Kidney (tissue), 14 donors: ENCODE results near the gene DNAJC1. TPM values are rescaled to one million over a fixed set of nuclear protein-coding genes. Genes with fewer than 3 reads are reported as not detected.
"Not testable (repeated sequence)": the region's sequence is repeated elsewhere in the genome, so short reads cannot be mapped to it uniquely, and the experiment has no call there.

ENCODE experiments used
- DNase-seq, 5 donors: peaks; one replicate each; pipeline ENCODE4 v3.0.0-alpha.2; 2013 to 2020
- FAIRE-seq: peaks from 2 replicates; lab custom pipeline; 2012; peaks lifted over from hg19 to GRCh38; lab: Jason Lieb, UNC
- H3K27ac ChIP-seq, 2 donors: one replicate each; pipeline ENCODE4 v1.7.0; 2013; ENCODE audit warnings: low read depth in 2 of 2, low read length in 2 of 2, inconsistent platforms in 1 of 2
- H3K27me3 ChIP-seq: one replicate; pipeline ENCODE4 v1.7.1; 2013; ENCODE audit warnings: low read length, inconsistent platforms; ENCODE audit not compliant: control insufficient read depth, insufficient read depth
- H3K36me3 ChIP-seq, 3 donors: one replicate each; pipeline versions ENCODE4 v1.7.0 to v1.7.1; 2013; ENCODE audit warnings: low read length in 3 of 3, control low read depth in 1 of 3, inconsistent platforms in 1 of 3; ENCODE audit not compliant: insufficient read depth in 3 of 3, control insufficient read depth in 2 of 3
- H3K4me1 ChIP-seq, 3 donors: one replicate each; pipeline versions ENCODE4 v1.7.0 to v1.7.1; 2013; ENCODE audit warnings: low read length in 3 of 3, inconsistent platforms in 1 of 3, low read depth in 1 of 3; ENCODE audit not compliant: control insufficient read depth in 2 of 3, insufficient read depth in 2 of 3
- H3K4me3 ChIP-seq, 3 donors: one replicate each; pipeline versions ENCODE4 v1.7.0 to v1.8.1; 2013; ENCODE audit warnings: low read length in 3 of 3, control low read depth in 1 of 3, inconsistent platforms in 1 of 3
- H3K9ac ChIP-seq, 3 donors: one replicate each; pipeline versions ENCODE4 v1.7.0 to v1.7.1; 2013; ENCODE audit warnings: low read length in 3 of 3, control low read depth in 1 of 3, inconsistent platforms in 1 of 3
- H3K9me3 ChIP-seq, 3 donors: one replicate each; pipeline versions ENCODE4 v1.7.0 to v1.7.1; 2013; ENCODE audit warnings: low read length in 3 of 3, control low read depth in 1 of 3, inconsistent platforms in 1 of 3; ENCODE audit not compliant: control insufficient read depth in 2 of 3, insufficient read depth in 1 of 3
- CTCF ChIP-seq: IDR thresholded peaks from 3 replicates; pipeline ENCODE4 v1.5.1; 2012; ENCODE audit warnings: mild to moderate bottlenecking, moderate library complexity, borderline replicate concordance; ENCODE audit not compliant: insufficient read depth; ENCODE audit errors: extremely low read depth
- intact Hi-C: fragments of 100-400 bp; cut with DNase I; formaldehyde crosslinking; loops from one replicate; pipeline ENCODE4 v1.11.1; 2022
- polyA plus RNA-seq: library from polyadenylated mRNA; stranded (reverse); fragments of 350-450 nt; fragmentation: Illumina TruSeq; extraction: RNeasy Lipid Tissue Mini Kit (QIAGEN cat#74804); gene quantifications from one replicate; pipeline ENCODE4 v1.2.3, GENCODE V29; 2014; ENCODE audit warnings: low read depth, low replicate concordance; ENCODE audit not compliant: insufficient read depth
- total RNA-seq: library from RNA; stranded (reverse); fragmentation: NEBNext Ultra II Directional; extraction: Animal tissue kit (Norgen Biotek cat#: 25700); gene quantifications from one replicate; pipeline ENCODE4 v1.2.1, GENCODE V29; 2021
- donor health status: control.
- donor health status: control.
- donor health status: control.
- donor health status: control.
- donor health status: control.
- donor health status: DM: yes; HTN: yes; CAD: no.
- donor health status: Normal renal cell carcinoma (clear cell type).

The DNAJC1 gene
- total and polyA plus RNA-seq, 2 donors from 2014 or later, result 33.4 to 34.8 TPM

- no peak for FAIRE-seq
These were observed 283.4 kb downstream of the DNAJC1 start for GRCh38 chr10:21720090-21720489.

GRCh38 chr10:21719502-21719901 is 284.0 kb downstream of the DNAJC1 start:
- H3K9me3 ChIP-seq, result no peaks in the 10 kb centered on the region
- intact Hi-C loops, result no loop called here
- peaks cover 0 to 6% (median 3%) of the 10 kb centered on the region in 3 donors for H3K4me1 ChIP-seq
- H3K9ac ChIP-seq, result no peak overlapping the region
- H3K27me3 ChIP-seq, result no peaks in the 10 kb centered on the region
- H3K36me3 ChIP-seq, result peaks cover 2 to 9% (median 3%) of the 10 kb centered on the region in 3 donors
- no peak overlapping the region for H3K4me3 ChIP-seq
- no peak overlapping the region for H3K27ac ChIP-seq
- DNase-seq (no peak), FAIRE-seq (no peak)
- TF ChIP-seq CTCF, result no peak

More at GRCh38 chr10:21720090-21720489, 283.4 kb downstream of the DNAJC1 start:
- peaks cover 1 to 9% (median 2%) of the 10 kb centered on the region in 3 donors for H3K36me3 ChIP-seq
- no peak for TF ChIP-seq CTCF
- no peaks in the 10 kb centered on the region for H3K27me3 ChIP-seq
- H3K4me1 ChIP-seq, result peaks cover 0 to 6% (median 4%) of the 10 kb centered on the region in 3 donors
- H3K27ac ChIP-seq, result no peak overlapping the region
- no peaks in the 10 kb centered on the region for H3K9me3 ChIP-seq
- H3K9ac ChIP-seq, result no peak overlapping the region
- intact Hi-C loops, result no loop called here
- no peak overlapping the region for H3K4me3 ChIP-seq
- peak in 1 of 5 donors; percentile 32 for DNase-seq

- FAIRE-seq, H3K9me3 ChIP-seq, intact Hi-C loops, H3K4me1 ChIP-seq, H3K27ac ChIP-seq, DNase-seq, H3K36me3 ChIP-seq, H3K9ac ChIP-seq, H3K4me3 ChIP-seq, H3K27me3 ChIP-seq: not testable (repeated sequence)
These were observed 286.0 kb downstream of the DNAJC1 start for GRCh38 chr10:21717437-21718054.

GRCh38 chr10:21715531-21716195 is 287.9 kb downstream of the DNAJC1 start:
- Histone ChIP-seq H3K4me3 (no peak overlapping the region), H3K27me3 (no peaks in the 10 kb centered on the region), H3K27ac (no peak overlapping the region), H3K9ac (no peak overlapping the region), H3K36me3 (peaks cover 3 to 9% (median 5%) of the 10 kb centered on the region in 3 donors), H3K9me3 (no peaks in the 10 kb centered on the region), H3K4me1 (no peaks in the 10 kb centered on the region)
- DNase-seq (peak in 1 of 5 donors; percentile 22), FAIRE-seq (no peak)
- no peak for TF ChIP-seq CTCF
- intact Hi-C loops, result no loop called here
